Right atrium auricular region (tissue), 2 donors: Measurements from ENCODE around the gene CHRM1. TPM values are rescaled to one million over a fixed set of nuclear protein-coding genes. Genes with fewer than 3 reads are reported as not detected.

Source experiments
- DNase-seq: peaks from one replicate; pipeline ENCODE4 v3.0.0-alpha.2; 2019; ENCODE audit warnings: low spot score
- H3K27ac ChIP-seq, 2 donors: fragments of 200-600 bp; sonication (generic); 1 replicate in 1 of 2; 2 replicates in 1 of 2; pipeline ENCODE4 v1.5.1; 2016 to 2019
- H3K27me3 ChIP-seq, 2 donors: fragments of 200-600 bp; sonication (generic); one replicate each; pipeline versions ENCODE4 v1.5.1 to v1.6.0; 2017 to 2019
- H3K36me3 ChIP-seq: fragments of 200-600 bp; sonication (generic); one replicate; pipeline ENCODE4 v1.5.1; 2016
- H3K4me1 ChIP-seq, 2 donors: fragments of 200-600 bp; sonication (generic); one replicate each; pipeline versions ENCODE4 v1.5.1 to v1.6.0; 2017 to 2019
- H3K4me3 ChIP-seq, 2 donors: fragments of 200-600 bp; sonication (generic); 1 replicate in 1 of 2; 2 replicates in 1 of 2; pipeline ENCODE4 v1.5.1; 2017 to 2019; ENCODE audit warnings: mild to moderate bottlenecking in 1 of 2, moderate library complexity in 1 of 2
- H3K9me3 ChIP-seq, 2 donors: fragments of 200-600 bp; sonication (generic); one replicate each; pipeline ENCODE4 v1.5.1; 2019
- total RNA-seq, 2 donors: library from RNA; depleted of rRNA; stranded (reverse); fragments of >200 nt; gene quantifications; one replicate each; pipeline ENCODE4 v1.1.0, GENCODE V29; 2016
- TF ChIP-seq, protein P1 (sequence below), 2 donors: fragments of 200-600 bp; sonication (generic); IDR thresholded peaks; one replicate each; pipeline ENCODE4 v1.5.1; 2019; ENCODE audit warnings: antibody characterized with exemption in 2 of 2

The CHRM1 gene, protein sequence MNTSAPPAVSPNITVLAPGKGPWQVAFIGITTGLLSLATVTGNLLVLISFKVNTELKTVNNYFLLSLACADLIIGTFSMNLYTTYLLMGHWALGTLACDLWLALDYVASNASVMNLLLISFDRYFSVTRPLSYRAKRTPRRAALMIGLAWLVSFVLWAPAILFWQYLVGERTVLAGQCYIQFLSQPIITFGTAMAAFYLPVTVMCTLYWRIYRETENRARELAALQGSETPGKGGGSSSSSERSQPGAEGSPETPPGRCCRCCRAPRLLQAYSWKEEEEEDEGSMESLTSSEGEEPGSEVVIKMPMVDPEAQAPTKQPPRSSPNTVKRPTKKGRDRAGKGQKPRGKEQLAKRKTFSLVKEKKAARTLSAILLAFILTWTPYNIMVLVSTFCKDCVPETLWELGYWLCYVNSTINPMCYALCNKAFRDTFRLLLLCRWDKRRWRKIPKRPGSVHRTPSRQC
- total RNA-seq = not detected

- H3K27ac ChIP-seq = no peak within 1 kb of the TSS
- no peaks in the 10 kb centered on the region for H3K9me3 ChIP-seq
- TF ChIP-seq, protein P1, sequence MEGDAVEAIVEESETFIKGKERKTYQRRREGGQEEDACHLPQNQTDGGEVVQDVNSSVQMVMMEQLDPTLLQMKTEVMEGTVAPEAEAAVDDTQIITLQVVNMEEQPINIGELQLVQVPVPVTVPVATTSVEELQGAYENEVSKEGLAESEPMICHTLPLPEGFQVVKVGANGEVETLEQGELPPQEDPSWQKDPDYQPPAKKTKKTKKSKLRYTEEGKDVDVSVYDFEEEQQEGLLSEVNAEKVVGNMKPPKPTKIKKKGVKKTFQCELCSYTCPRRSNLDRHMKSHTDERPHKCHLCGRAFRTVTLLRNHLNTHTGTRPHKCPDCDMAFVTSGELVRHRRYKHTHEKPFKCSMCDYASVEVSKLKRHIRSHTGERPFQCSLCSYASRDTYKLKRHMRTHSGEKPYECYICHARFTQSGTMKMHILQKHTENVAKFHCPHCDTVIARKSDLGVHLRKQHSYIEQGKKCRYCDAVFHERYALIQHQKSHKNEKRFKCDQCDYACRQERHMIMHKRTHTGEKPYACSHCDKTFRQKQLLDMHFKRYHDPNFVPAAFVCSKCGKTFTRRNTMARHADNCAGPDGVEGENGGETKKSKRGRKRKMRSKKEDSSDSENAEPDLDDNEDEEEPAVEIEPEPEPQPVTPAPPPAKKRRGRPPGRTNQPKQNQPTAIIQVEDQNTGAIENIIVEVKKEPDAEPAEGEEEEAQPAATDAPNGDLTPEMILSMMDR (IDR thresholded peaks at IDR 0.05) = no peak
- DNase-seq = no peak
- H3K4me3 ChIP-seq = peak within 1 kb of the TSS in 1 of 2 donors; percentile 6
- H3K4me1 ChIP-seq = peaks cover 0 to 33% of the 10 kb centered on the region in 2 donors
- H3K36me3 ChIP-seq = no peaks in the 10 kb centered on the region
- H3K27me3 ChIP-seq = peaks cover 7 to 13% of the 10 kb centered on the region in 2 donors
These were observed at the start of gene CHRM1 for GRCh38 chr11:62921201-62921572. CHRM1 (minus strand) TSS chr11:62921363; CDS start chr11:62911100, 10,263 bp downstream.

GRCh38 chr11:62965574-62965973, 44.4 kb upstream of the CHRM1 start:
- no peak overlapping the region for H3K27ac ChIP-seq
- no peaks in the 10 kb centered on the region for H3K9me3 ChIP-seq
- H3K4me3 ChIP-seq = no peak overlapping the region
- no peaks in the 10 kb centered on the region for H3K27me3 ChIP-seq
- TF ChIP-seq, protein P1 (IDR thresholded peaks at IDR 0.05) = no peak
- no peaks in the 10 kb centered on the region for H3K36me3 ChIP-seq
- no peak for DNase-seq
- no peaks in the 10 kb centered on the region for H3K4me1 ChIP-seq

- Histone ChIP-seq H3K27me3 (no peaks in the 10 kb centered on the region), H3K4me3 (no peak overlapping the region), H3K36me3 (no peaks in the 10 kb centered on the region), H3K9me3 (no peaks in the 10 kb centered on the region), H3K4me1 (peaks cover 0 to 12% of the 10 kb centered on the region in 2 donors), H3K27ac (no peak overlapping the region)
- no peak for DNase-seq
- TF ChIP-seq, protein P1 (IDR thresholded peaks at IDR 0.05) = no peak
These were observed 41.2 kb upstream of the CHRM1 start for GRCh38 chr11:62962391-62962790.

DNA sequence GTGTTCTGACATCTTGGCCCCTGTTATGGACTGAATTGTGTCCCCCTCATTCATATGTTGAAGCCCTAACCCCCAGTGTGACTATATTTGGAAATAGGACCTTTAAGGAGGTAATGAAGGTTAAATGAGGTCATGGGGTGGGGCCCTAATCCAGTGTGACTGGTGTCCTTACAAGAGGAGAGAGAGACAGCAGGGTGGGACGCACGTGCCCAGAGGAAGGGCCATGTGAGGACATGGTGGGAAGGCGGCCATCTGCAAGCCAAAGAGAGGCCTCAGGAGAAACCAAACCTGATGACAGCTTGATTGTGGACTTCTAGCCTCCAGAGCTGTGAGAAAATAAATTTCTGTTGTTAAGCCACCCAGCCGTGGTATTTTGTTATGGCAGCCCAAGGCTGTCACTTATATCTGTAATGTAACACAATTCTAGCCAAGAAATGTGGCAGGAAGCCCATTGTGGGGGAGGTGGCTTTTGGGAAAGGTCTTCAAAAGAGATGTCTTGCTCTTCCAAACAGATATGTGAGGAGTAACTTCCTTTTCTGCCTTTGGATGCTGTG, 39.9 kb upstream of the CHRM1 start:
- TF ChIP-seq, protein P1 (IDR thresholded peaks at IDR 0.05) = no peak
- no peak overlapping the region for H3K4me3 ChIP-seq
- H3K9me3 ChIP-seq = no peaks in the 10 kb centered on the region
- peaks cover 0 to 12% of the 10 kb centered on the region in 2 donors for H3K4me1 ChIP-seq
- DNase-seq = no peak
- no peaks in the 10 kb centered on the region for H3K27me3 ChIP-seq
- H3K27ac ChIP-seq = no peak overlapping the region
- no peaks in the 10 kb centered on the region for H3K36me3 ChIP-seq

DNA sequence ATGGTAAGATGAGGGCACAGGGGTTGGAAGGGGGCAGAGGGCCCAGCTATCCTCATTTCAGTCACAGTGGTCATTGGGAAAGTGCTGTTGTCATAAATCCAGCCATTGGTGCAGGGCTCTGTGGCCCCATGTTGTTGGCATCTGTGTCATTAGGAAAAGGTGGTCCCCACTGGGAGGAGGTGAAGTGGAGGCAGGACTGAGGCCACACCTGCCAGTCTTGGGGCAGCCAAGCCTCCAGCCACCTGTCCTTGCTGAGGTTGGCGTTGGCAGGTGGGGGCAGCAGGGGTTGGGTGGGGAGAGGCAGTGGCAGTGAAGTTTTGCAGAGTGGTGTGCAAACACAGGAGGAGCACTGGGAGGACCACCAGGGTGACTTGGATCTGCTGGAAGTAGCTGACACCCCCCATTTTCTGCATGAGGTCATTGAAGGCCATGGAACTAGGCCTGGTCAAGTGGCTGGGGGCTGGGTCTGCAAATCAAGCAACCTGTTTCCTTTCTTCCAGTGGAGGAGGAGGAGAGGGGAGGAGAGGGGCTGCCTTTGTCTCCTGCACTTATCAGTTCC, 38.3 kb upstream of the CHRM1 start:
- no peak for DNase-seq
- no peak overlapping the region for H3K27ac ChIP-seq
- TF ChIP-seq, protein P1 (IDR thresholded peaks at IDR 0.05) = no peak

More for the DNA sequence above, 38.3 kb upstream of the CHRM1 start:
- H3K36me3 ChIP-seq = no peaks in the 10 kb centered on the region
- H3K4me1 ChIP-seq = peaks cover 0 to 12% of the 10 kb centered on the region in 2 donors
- H3K27me3 ChIP-seq = no peaks in the 10 kb centered on the region
- no peaks in the 10 kb centered on the region for H3K9me3 ChIP-seq
- no peak overlapping the region for H3K4me3 ChIP-seq
